IMR-90 (cell line): Measurements from ENCODE around the gene PDGFD. TPM values are rescaled to one million over a fixed set of nuclear protein-coding genes. Genes with fewer than 3 reads are reported as not detected.

Source experiments
- ATAC-seq: fragments of 200-7000 bp; cut with Tn5 transposase; 2 replicates; pipeline ENCODE4 v1.9.1; 2020; ENCODE audit warnings: low read depth, mild to moderate bottlenecking, moderate library complexity
- BruUV-seq: library from RNA; stranded (reverse); fragments of 400-500 nt; replicated peaks from 2 replicates; lab custom pipeline; 2021; lab: Mats Ljungman, UMichigan
- CTCF ChIA-PET: fragments of 300-600 bp; formaldehyde crosslinking; extraction: SDS; loops from one replicate; lab custom pipeline; 2021; ENCODE audit warnings: antibody characterized with exemption; lab: Yijun Ruan, JAX
- POLR2A ChIA-PET: fragments of 300-600 bp; sonication (Branson Sonifier 250); formaldehyde crosslinking; loops from one replicate; lab custom pipeline; 2022; ENCODE audit warnings: antibody characterized with exemption; ENCODE audit not compliant: unreplicated experiment; lab: Charles Lee
- DNase-seq: peaks from one replicate; pipeline ENCODE4 v3.0.0; 2013
- H2AFZ ChIP-seq: replicated peaks from 2 replicates; pipeline ENCODE3; 2013; ENCODE audit warnings: low read length, mild to moderate bottlenecking; ENCODE audit not compliant: poor library complexity
- H2AK5ac ChIP-seq: 2 replicates; pipeline ENCODE4 v1.6.1; 2013; ENCODE audit warnings: low read depth, low read length, inconsistent platforms
- H2AK9ac ChIP-seq: replicated peaks from 2 replicates; pipeline ENCODE3; 2013; ENCODE audit warnings: mild to moderate bottlenecking, low read depth, low read length, moderate library complexity; ENCODE audit not compliant: poor library complexity
- H2BK120ac ChIP-seq: 2 replicates; pipeline ENCODE4 v1.6.1; 2013; ENCODE audit warnings: low read depth, low read length, inconsistent platforms
- H2BK15ac ChIP-seq: 3 replicates; pipeline ENCODE4 v1.6.1; 2013; ENCODE audit warnings: low read depth, low read length, inconsistent platforms
- H2BK20ac ChIP-seq: 2 replicates; pipeline ENCODE4 v1.6.1; 2013; ENCODE audit warnings: low read depth, mild to moderate bottlenecking, inconsistent platforms, low read length, moderate library complexity
- H2BK5ac ChIP-seq: 2 replicates; pipeline ENCODE4 v1.6.1; 2013; ENCODE audit warnings: mild to moderate bottlenecking, low read depth, low read length, inconsistent platforms; ENCODE audit not compliant: poor library complexity, severe bottlenecking
- H3K14ac ChIP-seq: replicated peaks from 2 replicates; pipeline ENCODE4 v1.6.1; 2013; ENCODE audit warnings: low read depth, low read length, inconsistent platforms
- H3K18ac ChIP-seq: 2 replicates; pipeline ENCODE4 v1.6.1; 2013; ENCODE audit warnings: low read depth, low read length, control low read depth
- H3K23ac ChIP-seq: 2 replicates; pipeline ENCODE4 v1.6.1; 2013; ENCODE audit warnings: low read depth, low read length, inconsistent platforms
- H3K27ac ChIP-seq: 2 replicates; pipeline ENCODE4 v1.5.1; 2013; ENCODE audit warnings: mild to moderate bottlenecking, control low read depth, low read length; ENCODE audit not compliant: insufficient read depth
- H3K27me3 ChIP-seq: 2 replicates; pipeline ENCODE4 v1.6.1; 2013; ENCODE audit warnings: low read length; ENCODE audit not compliant: control insufficient read depth, insufficient read depth
- H3K36me3 ChIP-seq: 2 replicates; pipeline ENCODE4 v1.6.1; 2013; ENCODE audit warnings: low read length, mixed read lengths; ENCODE audit not compliant: control insufficient read depth, insufficient read depth
- H3K4ac ChIP-seq: 2 replicates; pipeline ENCODE4 v1.6.1; 2013; ENCODE audit warnings: low read depth, low read length, inconsistent platforms
- H3K4me1 ChIP-seq: 2 replicates; pipeline ENCODE4 v1.6.1; 2013; ENCODE audit warnings: low read length, mixed read lengths; ENCODE audit not compliant: control insufficient read depth, insufficient read depth
- H3K4me2 ChIP-seq: 2 replicates; pipeline ENCODE4 v1.6.1; 2013; ENCODE audit warnings: low read depth, mild to moderate bottlenecking, control low read depth, low read length, moderate library complexity
- H3K4me3 ChIP-seq: 2 replicates; pipeline ENCODE4 v1.5.1; 2013; ENCODE audit warnings: low read depth, mild to moderate bottlenecking, control low read depth, low read length, moderate library complexity; ENCODE audit not compliant: insufficient read depth
- H3K56ac ChIP-seq: 2 replicates; pipeline ENCODE4 v1.6.1; 2013; ENCODE audit warnings: low read length, inconsistent platforms; ENCODE audit not compliant: insufficient read depth; ENCODE audit errors: extremely low read depth
- H3K79me1 ChIP-seq, 2 experiments: 2 replicates each; pipeline ENCODE4 v1.6.1; 2013; ENCODE audit warnings: low read length in 2 of 2, inconsistent platforms in 1 of 2, low read depth in 1 of 2
- H3K9ac ChIP-seq: 2 replicates; pipeline ENCODE4 v1.6.1; 2013; ENCODE audit warnings: low read depth, low read length, control low read depth
- H3K9me1 ChIP-seq: 2 replicates; pipeline ENCODE4 v1.6.1; 2013; ENCODE audit warnings: low read length, inconsistent platforms; ENCODE audit not compliant: insufficient read depth
- H3K9me3 ChIP-seq: 2 replicates; pipeline ENCODE4 v1.6.1; 2013; ENCODE audit warnings: low read length; ENCODE audit not compliant: control insufficient read depth, insufficient read depth
- H4K20me1 ChIP-seq: 2 replicates; pipeline ENCODE4 v1.6.1; 2013; ENCODE audit warnings: low read length, inconsistent platforms; ENCODE audit not compliant: insufficient read depth
- H4K5ac ChIP-seq: 2 replicates; pipeline ENCODE4 v1.6.1; 2013; ENCODE audit warnings: mild to moderate bottlenecking, low read depth, low read length, control low read depth
- H4K8ac ChIP-seq, 2 experiments: 2 replicates each; pipeline ENCODE4 v1.6.1; 2013; ENCODE audit warnings: low read depth in 2 of 2, low read length in 2 of 2, control low read depth in 1 of 2, inconsistent platforms in 1 of 2
- H4K91ac ChIP-seq: 2 replicates; pipeline ENCODE4 v1.6.1; 2013; ENCODE audit warnings: low read depth, low read length, inconsistent platforms; ENCODE audit not compliant: insufficient read depth
- CHD1 ChIP-seq: IDR thresholded peaks from 2 replicates; pipeline ENCODE4 v1.6.1; 2012; ENCODE audit warnings: low read depth, low read length, improper control_type of control experiment
- MAFK ChIP-seq: IDR thresholded peaks from 2 replicates; pipeline ENCODE4 v1.6.1; 2012; ENCODE audit warnings: low read depth, low read length, improper control_type of control experiment
- WGBS, 2 experiments: methylation state at CpG; one replicate each; pipeline versions ENCODE4 v1.1.5 to v1.1.7; 2013; ENCODE audit warnings: missing lambda C conversion rate in 2 of 2; ENCODE audit not compliant: insufficient read length in 1 of 2; ENCODE audit errors: extremely low coverage in 2 of 2; 5-methylcytosine and 5-hydroxymethylcytosine counted together
- dilution Hi-C: fragments of 300-500 bp; cut with HindIII; formaldehyde crosslinking; loops from one replicate; pipeline ENCODE4 v1.14.3; 2018; ENCODE audit warnings: low sequenced_read_pairs; ENCODE audit not compliant: unreplicated experiment
- in situ Hi-C: fragments of 300-500 bp; cut with MboI; formaldehyde crosslinking; loops from 3 replicates; pipeline ENCODE4 v1.14.3; 2019; ENCODE audit warnings: low sequenced_read_pairs, inconsistent platforms, mixed read lengths
- intact Hi-C: fragments of 100-400 bp; cut with micrococcal nuclease; formaldehyde crosslinking; loops from 2 replicates; pipeline ENCODE4 v1.10.0; 2022
- polyA plus RNA-seq, 3 experiments: library from polyadenylated mRNA; depleted of rRNA; stranded (reverse); fragments of >200 nt; gene quantifications; 2 replicates each; pipeline ENCODE4 v1.2.3, GENCODE V29; 2012; ENCODE audit warnings: low replicate concordance in 1 of 3
- total RNA-seq: library from RNA; depleted of rRNA; stranded (reverse); fragments of >200 nt; gene quantifications from 2 replicates; pipeline ENCODE4 v1.2.3, GENCODE V29; 2012
- TF ChIP-seq, protein P1 (sequence below): fragments of 150-350 bp; IDR thresholded peaks from 2 replicates; pipeline ENCODE4 v1.6.1; 2016; ENCODE audit warnings: low read depth, mild to moderate bottlenecking, low read length, moderate library complexity, borderline replicate concordance

The PDGFD gene
- total and polyA plus RNA-seq, 2 of the 4 experiments (the other 2 are of a cell fraction): 2.1 to 3.0 TPM

DNA sequence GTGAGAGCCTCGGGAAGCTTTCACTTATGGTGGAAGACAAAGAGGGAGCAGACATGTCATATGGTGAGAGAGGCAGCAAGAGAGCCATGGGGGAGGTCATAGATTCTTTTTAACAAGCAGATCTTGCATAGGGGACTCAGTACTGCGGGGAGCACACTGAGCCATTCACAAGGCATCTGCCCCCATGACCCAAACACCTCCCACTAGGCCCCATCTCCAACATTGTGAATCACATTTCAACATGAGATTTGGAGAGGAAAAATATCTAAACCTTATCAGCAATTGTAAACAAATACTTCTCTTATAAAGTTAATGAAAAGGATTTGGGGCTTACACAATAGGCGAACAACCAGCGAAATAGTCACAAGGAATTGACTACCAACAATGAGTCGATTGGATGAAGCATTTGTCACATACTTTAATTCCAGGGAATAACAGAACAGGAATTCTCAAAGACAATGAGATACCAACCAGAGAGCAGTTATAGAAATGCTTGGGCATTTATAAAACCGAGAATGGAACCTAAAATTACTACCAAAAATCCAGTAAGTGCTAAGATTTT lies 120.2 kb downstream of the PDGFD start (continued):
- no peak for TF ChIP-seq CHD1

DNA sequence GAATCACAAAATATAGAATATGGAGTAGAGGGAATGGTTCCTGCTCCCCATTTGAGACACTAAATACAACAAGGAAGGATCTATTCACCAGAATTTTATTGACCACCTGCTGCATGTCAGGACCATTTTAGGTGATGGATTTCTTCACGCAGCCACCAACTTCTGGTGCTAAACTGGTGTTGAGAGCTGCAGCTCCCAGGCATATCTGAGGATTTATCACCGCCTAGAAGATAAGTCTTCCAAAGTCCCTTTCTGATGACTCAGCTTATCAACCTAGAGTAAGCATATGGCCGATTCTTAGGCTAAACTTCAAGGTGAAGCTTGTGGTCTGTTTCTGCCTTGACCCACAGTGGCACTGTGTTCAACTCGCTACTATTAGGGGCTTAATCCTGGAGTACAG lies 120.8 kb downstream of the PDGFD start:
- peak; percentile 94 for TF ChIP-seq MAFK
- TF ChIP-seq, protein P1, sequence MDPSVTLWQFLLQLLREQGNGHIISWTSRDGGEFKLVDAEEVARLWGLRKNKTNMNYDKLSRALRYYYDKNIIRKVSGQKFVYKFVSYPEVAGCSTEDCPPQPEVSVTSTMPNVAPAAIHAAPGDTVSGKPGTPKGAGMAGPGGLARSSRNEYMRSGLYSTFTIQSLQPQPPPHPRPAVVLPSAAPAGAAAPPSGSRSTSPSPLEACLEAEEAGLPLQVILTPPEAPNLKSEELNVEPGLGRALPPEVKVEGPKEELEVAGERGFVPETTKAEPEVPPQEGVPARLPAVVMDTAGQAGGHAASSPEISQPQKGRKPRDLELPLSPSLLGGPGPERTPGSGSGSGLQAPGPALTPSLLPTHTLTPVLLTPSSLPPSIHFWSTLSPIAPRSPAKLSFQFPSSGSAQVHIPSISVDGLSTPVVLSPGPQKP: no peak
- Histone ChIP-seq H2BK20ac (peak overlapping the region; percentile 10; the same call in 1 of the 2 replicates), H2AK9ac (no peak overlapping the region), H3K9me3 (no peaks in the 10 kb centered on the region), H4K20me1 (no peaks in the 10 kb centered on the region), H3K9me1 (no peaks in the 10 kb centered on the region), H3K27ac (peak overlapping the region; percentile 34; the same call in 1 of the 2 replicates), H3K9ac (no peak overlapping the region), H3K4ac (peak overlapping the region; percentile 30; the same call in 1 of the 2 replicates), H3K79me1 (no peaks in the 10 kb centered on the region), H3K14ac (0 out of 2 replicates have a peak overlapping the region, but pooled peaks have one; percentile 5), H2AK5ac (peak overlapping the region; percentile 1; the same call in 1 of the 2 replicates), H3K36me3 (no peaks in the 10 kb centered on the region), H3K4me3 (no peak overlapping the region), H3K18ac (peak overlapping the region; percentile 93), H2BK120ac (peak overlapping the region; percentile 27; the same call in 1 of the 2 replicates), H3K27me3 (no peaks in the 10 kb centered on the region), H4K5ac (peak overlapping the region; percentile 95), H2AFZ (no peak overlapping the region), H4K91ac (peak overlapping the region; percentile 47), H3K56ac (no peak overlapping the region), H3K4me1 (peaks cover 6% of the 10 kb centered on the region), H2BK15ac (peak overlapping the region; percentile 51; the same call in 1 of the 3 replicates), H4K8ac (peak overlapping the region; percentile 37 to 78), H3K23ac (peak overlapping the region; percentile 28; the same call in 1 of the 2 replicates), H3K4me2 (no peak overlapping the region), H2BK5ac (peak overlapping the region; percentile 22)
- ATAC-seq (no peak), DNase-seq (peak; percentile 17)
- WGBS, 2 experiments: 50% methylated on average over 1 of the region's 4 CpGs; no CpG with 5 or more reads in 1 of the 2 experiments
- intact Hi-C loops (no loop called here), dilution Hi-C loops (no loop called here), in situ Hi-C loops (no loop called here)
- CTCF ChIA-PET: no interaction called here
- BruUV-seq: no TSS peak
- POLR2A ChIA-PET: no interaction called here
